Hepatic stellate cell (primary cell): ENCODE data around the gene UNC50.

ENCODE experiments used
- DNase-seq: peaks from one replicate; pipeline ENCODE4 v3.0.0; 2011; ENCODE audit warnings: low spot score

Gene UNC50

DNA sequence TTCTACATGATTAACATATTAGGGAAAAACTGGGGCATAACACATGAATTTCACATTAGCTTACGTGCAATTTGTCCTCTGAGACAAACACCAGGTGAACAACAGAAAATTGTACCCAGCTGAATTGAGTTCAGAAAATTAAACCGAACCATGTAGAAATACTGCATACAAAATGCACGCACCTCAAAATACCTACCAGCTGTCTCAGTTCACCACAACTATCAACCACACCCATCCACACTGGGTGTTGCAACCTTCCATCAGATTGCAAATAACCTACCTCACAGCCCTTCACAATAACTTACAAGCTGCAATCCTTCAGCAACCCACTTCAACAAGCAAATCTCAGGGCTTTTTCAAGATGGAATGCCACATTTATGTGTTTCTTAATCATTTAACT, 55.9 kb downstream of the UNC50 start:
- no peak for DNase-seq

DNA sequence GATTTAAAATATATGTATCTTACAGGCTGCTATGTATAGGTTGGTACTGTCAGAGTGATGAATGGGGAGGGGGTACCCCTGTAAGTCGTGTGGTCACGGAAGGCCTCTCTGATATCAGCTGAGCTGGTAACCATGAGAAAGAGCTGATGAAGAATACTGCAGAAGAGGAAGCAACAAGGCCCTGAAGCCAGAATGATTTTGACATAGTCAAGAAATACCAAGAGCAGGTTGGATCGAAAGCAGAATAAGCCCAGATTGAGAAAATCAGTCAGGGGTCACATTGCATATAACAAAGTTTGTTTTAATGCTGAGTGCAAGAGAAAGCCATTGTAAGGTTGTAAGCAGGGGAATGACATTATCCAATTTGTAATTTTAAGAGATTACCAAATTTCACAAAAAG, 57.3 kb downstream of the UNC50 start:
- no peak for DNase-seq
